ENCODE results near the gene YTHDC2.

DNA sequence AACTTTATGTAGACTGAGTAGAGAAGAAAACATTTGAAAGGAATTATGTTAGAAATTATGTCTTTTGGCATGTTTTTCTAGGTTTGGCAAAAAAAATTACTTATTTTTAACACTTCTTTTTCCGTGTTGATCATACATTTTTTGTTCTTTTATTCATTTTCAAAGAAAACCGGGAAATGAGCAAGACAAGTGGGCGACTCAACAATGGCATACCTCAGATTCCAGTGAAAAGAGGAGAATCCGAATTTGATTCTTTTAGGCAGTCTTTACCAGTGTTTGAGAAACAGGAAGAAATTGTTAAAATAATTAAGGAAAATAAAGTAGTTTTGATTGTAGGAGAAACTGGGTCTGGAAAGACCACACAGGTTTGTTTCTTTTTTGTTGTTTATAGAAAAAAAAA, 12.9 kb downstream of the YTHDC2 start:
- TF ChIP-seq POLR2A (IDR thresholded peaks at IDR 0.05) = no peak
- TF ChIP-seq, protein P1, sequence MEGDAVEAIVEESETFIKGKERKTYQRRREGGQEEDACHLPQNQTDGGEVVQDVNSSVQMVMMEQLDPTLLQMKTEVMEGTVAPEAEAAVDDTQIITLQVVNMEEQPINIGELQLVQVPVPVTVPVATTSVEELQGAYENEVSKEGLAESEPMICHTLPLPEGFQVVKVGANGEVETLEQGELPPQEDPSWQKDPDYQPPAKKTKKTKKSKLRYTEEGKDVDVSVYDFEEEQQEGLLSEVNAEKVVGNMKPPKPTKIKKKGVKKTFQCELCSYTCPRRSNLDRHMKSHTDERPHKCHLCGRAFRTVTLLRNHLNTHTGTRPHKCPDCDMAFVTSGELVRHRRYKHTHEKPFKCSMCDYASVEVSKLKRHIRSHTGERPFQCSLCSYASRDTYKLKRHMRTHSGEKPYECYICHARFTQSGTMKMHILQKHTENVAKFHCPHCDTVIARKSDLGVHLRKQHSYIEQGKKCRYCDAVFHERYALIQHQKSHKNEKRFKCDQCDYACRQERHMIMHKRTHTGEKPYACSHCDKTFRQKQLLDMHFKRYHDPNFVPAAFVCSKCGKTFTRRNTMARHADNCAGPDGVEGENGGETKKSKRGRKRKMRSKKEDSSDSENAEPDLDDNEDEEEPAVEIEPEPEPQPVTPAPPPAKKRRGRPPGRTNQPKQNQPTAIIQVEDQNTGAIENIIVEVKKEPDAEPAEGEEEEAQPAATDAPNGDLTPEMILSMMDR (IDR thresholded peaks at IDR 0.05) = no peak
